GM23248 (cell line): Measurements from ENCODE around the gene PRRX1.

Experiments used
- EZH2 ChIP-seq: fragments of 200-600 bp; sonication (generic); IDR thresholded peaks from 2 replicates; pipeline ENCODE4 v1.6.1; 2018; ENCODE audit warnings: antibody characterized with exemption, mild to moderate bottlenecking; ENCODE audit not compliant: insufficient read depth, poor library complexity, severe bottlenecking
- EZH2phosphoT487 ChIP-seq: fragments of 200-600 bp; sonication (generic); IDR thresholded peaks from 2 replicates; pipeline ENCODE4 v1.6.1; 2018; ENCODE audit warnings: antibody characterized with exemption, moderate library complexity, mild to moderate bottlenecking, low read depth; ENCODE audit not compliant: insufficient read depth

- TF ChIP-seq EZH2 (no peak), EZH2phosphoT487 (no peak)
Measured at GRCh38 chr1:170705981-170706380, 42.0 kb downstream of the PRRX1 start.
